OCI-LY7 (cell line): Measurements from ENCODE around the gene CBR3.

Experiments used
- CTCF ChIP-seq: fragments of 200-600 bp; sonication (generic); conservative IDR thresholded peaks from 2 replicates; pipeline ENCODE4 v1.5.1; 2014; ENCODE audit warnings: mild to moderate bottlenecking, antibody characterized with exemption, low read length, moderate library complexity, mixed read lengths
- EZH2phosphoT487 ChIP-seq: fragments of 200-600 bp; sonication (generic); IDR thresholded peaks from 2 replicates; pipeline ENCODE4 v1.6.1; 2018; ENCODE audit warnings: low read depth, borderline replicate concordance, mild to moderate bottlenecking, mixed run types, antibody characterized with exemption, low read length, moderate library complexity, mixed read lengths

GRCh38 chr21:36135391-36136102 is 668 bp downstream of the CBR3 start:
- no peak for TF ChIP-seq CTCF
- TF ChIP-seq EZH2phosphoT487 = peak; percentile 77; the same call in 1 of the 2 replicates
